Mucosa of descending colon (tissue), 3 donors: ENCODE data around the gene ANGPT4. TPM values are rescaled to one million over a fixed set of nuclear protein-coding genes. Genes with fewer than 3 reads are reported as not detected.

Source experiments
- ATAC-seq: fragments of 200-7000 bp; cut with Tn5 transposase; one replicate; pipeline ENCODE4 v1.9.1; 2020; ENCODE audit warnings: mild to moderate bottlenecking, moderate library complexity
- DNase-seq, 3 donors: peaks; one replicate each; pipeline ENCODE4 v3.0.0-alpha.2; 2020
- H3K36me3 ChIP-seq: fragments of 200-600 bp; one replicate; pipeline ENCODE4 v1.8.0; 2021; ENCODE audit warnings: low read depth, mild to moderate bottlenecking
- H3K4me1 ChIP-seq: fragments of 200-600 bp; one replicate; pipeline ENCODE4 v1.8.0; 2021; ENCODE audit warnings: low read depth, mild to moderate bottlenecking
- H3K4me3 ChIP-seq: fragments of 200-600 bp; one replicate; pipeline ENCODE4 v1.8.0; 2021; ENCODE audit warnings: mild to moderate bottlenecking
- H3K9me3 ChIP-seq: fragments of 200-600 bp; one replicate; pipeline ENCODE4 v1.8.0; 2021; ENCODE audit warnings: mild to moderate bottlenecking
- CTCF ChIP-seq: fragments of 200-600 bp; IDR thresholded peaks from one replicate; pipeline ENCODE4 v1.8.0; 2022; ENCODE audit warnings: antibody characterized with exemption, mild to moderate bottlenecking
- intact Hi-C, 2 donors: fragments of 100-400 bp; cut with DNase I in 1 of 2; cut with micrococcal nuclease in 1 of 2; formaldehyde crosslinking; loops; one replicate each; pipeline versions ENCODE4 v1.11.0 to v1.11.1; 2022; cut with DNase I, micrococcal nuclease
- total RNA-seq, 3 donors: library from RNA; stranded (reverse); fragmentation: NEBNext Ultra II Directional in 2 of 3; extraction: Animal tissue kit (Norgen Biotek cat#: 25700) in 2 of 3; gene quantifications; one replicate each; pipeline versions ENCODE4 v1.2.1 to v1.2.4, GENCODE V29; 2021 to 2023
- donor health status: DM: no; HTN: no; CAD: no; lungs with moderate emphysema.
- donor health status: DM: no; HTN: no; CAD: no.
- donor health status: DM: no; HTN: yes; CAD: no.

The ANGPT4 gene
- total RNA-seq, 3 donors from 2014 or later: 0.05 TPM; not detected in 2

- Histone ChIP-seq H3K9me3 (no peaks in the 10 kb centered on the region), H3K4me1 (peaks cover 8% of the 10 kb centered on the region), H3K36me3 (no peaks in the 10 kb centered on the region), H3K4me3 (no peak overlapping the region)
- TF ChIP-seq CTCF: no peak
- intact Hi-C loops: no loop called here
- ATAC-seq: no peak
- no peak for DNase-seq
Measured at GRCh38 chr20:824490-824889, 91.6 kb downstream of the ANGPT4 start.

- TF ChIP-seq CTCF: no peak
- Histone ChIP-seq H3K36me3 (no peaks in the 10 kb centered on the region), H3K9me3 (no peaks in the 10 kb centered on the region), H3K4me1 (peaks cover 8% of the 10 kb centered on the region), H3K4me3 (no peak overlapping the region)
- DNase-seq: no peak
- intact Hi-C loops: no loop called here
- ATAC-seq: no peak
Measured at GRCh38 chr20:823574-823902, 92.6 kb downstream of the ANGPT4 start.

- Histone ChIP-seq H3K4me1 (peaks cover 8% of the 10 kb centered on the region), H3K36me3 (no peaks in the 10 kb centered on the region), H3K9me3 (no peaks in the 10 kb centered on the region), H3K4me3 (no peak overlapping the region)
- ATAC-seq (peak; percentile 49), DNase-seq (no peak)
- TF ChIP-seq CTCF: no peak
- intact Hi-C loops: no loop called here
Measured at GRCh38 chr20:822651-823573, 93.2 kb downstream of the ANGPT4 start.

- no peak for DNase-seq
- TF ChIP-seq CTCF: no peak
- intact Hi-C loops: no loop called here
Measured at GRCh38 chr20:821731-822065, 94.4 kb downstream of the ANGPT4 start.

GRCh38 chr20:821046-821730 is 94.9 kb downstream of the ANGPT4 start:
- no peak for ATAC-seq
- DNase-seq: no peak
- intact Hi-C loops: no loop called here

More at GRCh38 chr20:821731-822065, 94.4 kb downstream of the ANGPT4 start:
- no peak overlapping the region for H3K4me3 ChIP-seq
- no peak for ATAC-seq
- no peaks in the 10 kb centered on the region for H3K9me3 ChIP-seq
- H3K36me3 ChIP-seq: no peaks in the 10 kb centered on the region
- peaks cover 8% of the 10 kb centered on the region for H3K4me1 ChIP-seq

More at GRCh38 chr20:821046-821730, 94.9 kb downstream of the ANGPT4 start:
- Histone ChIP-seq H3K36me3 (no peaks in the 10 kb centered on the region), H3K4me1 (peaks cover 8% of the 10 kb centered on the region), H3K4me3 (no peak overlapping the region), H3K9me3 (no peaks in the 10 kb centered on the region)
- TF ChIP-seq CTCF: no peak
